ENCODE data around the gene APOBEC2. TPM values are rescaled to one million over a fixed set of nuclear protein-coding genes. Genes with fewer than 3 reads are reported as not detected.

Gene APOBEC2
- 31.3 TPM for total RNA-seq

DNA sequence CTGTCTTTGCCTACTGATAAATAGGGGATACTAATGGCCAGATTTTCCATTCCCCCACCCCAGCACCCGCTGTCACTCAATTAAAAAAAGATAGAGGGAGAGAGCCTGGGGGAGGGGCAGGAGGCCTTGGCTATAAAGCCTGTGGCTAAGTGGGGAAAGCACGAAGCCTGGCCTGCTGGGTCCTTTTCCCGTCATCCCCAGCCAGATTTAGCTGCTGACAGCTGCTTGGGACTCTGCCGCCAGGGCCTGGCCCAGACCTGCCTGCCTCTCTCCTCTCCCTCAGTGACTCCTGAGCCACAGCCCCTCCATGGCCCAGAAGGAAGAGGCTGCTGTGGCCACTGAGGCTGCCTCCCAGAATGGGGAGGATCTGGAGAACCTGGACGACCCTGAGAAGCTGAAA is at the start of gene APOBEC2:
Gene APOBEC2 (plus strand): TSS at position 162 of the 400 bp plus-strand sequence. CDS start 146 bp downstream, at position 308.

DNA sequence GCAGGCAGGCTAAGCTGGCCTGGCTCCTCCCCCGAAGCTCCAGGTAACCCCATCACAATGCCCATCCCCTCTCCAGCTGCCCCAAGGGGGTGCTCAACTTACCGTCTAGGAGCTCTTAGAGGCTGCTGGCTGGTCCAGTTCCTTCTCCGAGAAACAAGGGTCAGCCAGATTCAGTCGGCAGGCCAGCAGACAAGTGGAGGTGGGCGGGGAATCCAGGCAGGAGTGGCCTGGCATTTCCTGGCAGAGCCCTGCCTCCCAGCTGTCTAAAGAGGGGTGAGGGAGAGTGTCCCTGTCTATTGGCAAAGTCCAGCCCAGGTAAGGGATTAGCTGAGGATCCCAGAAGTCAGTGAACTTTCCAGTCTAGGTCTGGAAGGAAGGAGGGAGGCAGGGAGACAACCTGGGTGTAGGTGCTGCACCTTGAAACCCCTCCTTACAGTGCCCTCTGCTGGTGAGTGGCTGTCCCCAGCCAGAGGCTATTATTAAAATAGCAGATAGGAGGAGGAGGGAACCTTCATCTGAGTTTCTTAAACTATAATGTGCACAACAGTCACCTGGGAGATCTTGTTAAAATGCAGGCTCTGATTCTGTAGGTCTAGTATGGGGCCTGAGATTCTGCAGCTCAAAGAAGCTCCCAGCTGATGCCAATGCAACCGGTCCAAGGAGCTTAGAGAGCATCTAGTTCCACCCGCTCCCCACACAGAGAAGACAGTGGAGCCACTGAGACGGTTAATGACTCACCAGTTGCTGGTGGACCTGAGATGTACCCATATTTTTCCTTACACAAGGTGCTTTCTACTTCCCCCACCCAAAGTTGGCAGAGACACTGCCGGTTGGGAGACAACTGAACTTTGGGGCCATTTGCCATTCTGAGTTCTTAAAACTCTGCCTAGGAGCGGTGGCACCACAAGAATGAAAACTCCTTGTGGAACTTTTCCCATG is 13.7 kb upstream of the APOBEC2 start, which contains the start of gene UNC5CL:
Gene UNC5CL (minus strand): TSS at position 162 of the 939 bp plus-strand sequence. CDS start 4,147 bp downstream, outside the sequence.

DNA sequence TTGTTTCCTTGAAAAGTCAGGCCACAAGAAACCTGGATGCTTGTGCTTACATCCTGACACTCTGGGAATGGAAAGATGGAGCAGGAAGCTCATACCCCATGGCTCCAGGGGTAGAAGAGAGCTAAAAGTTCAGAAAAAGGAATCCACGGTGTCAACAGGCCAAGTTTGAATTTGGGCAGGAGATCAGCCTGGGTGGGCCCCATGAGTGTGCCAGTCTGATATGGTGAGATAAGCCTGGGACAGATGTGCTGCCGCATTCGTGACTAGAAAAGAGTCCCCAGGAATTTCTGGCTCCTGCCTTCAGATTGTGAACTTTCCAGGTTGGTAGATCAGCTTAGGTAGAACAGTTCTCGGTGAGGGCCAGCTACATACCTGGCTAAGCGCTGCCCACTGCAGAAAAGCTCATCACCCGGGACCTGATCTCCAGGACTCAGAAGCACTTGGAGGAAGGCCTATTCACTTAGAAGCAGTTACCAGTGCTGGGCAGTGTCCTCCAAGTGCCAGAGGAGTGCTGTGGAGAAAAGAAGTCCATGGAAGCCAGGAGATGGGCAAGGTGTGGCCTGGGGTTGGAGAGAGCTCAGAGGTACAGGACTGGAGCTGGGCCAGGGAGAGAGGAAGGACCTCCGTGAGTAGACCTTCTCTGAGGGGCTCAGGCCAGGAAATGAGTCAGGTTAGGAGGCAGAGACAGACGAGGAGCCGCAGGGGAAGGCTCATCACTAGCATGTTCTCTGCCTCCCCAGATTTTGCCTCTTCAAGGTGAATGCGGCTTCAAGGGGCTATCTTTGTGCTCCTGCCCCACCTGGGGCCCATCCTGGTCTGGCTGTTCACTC is 10.6 kb upstream of the APOBEC2 start, which contains the start of gene TSPO2:
Gene TSPO2 (plus strand): TSS at position 242 of the 830 bp plus-strand sequence. CDS start 519 bp downstream, at position 761.

DNA sequence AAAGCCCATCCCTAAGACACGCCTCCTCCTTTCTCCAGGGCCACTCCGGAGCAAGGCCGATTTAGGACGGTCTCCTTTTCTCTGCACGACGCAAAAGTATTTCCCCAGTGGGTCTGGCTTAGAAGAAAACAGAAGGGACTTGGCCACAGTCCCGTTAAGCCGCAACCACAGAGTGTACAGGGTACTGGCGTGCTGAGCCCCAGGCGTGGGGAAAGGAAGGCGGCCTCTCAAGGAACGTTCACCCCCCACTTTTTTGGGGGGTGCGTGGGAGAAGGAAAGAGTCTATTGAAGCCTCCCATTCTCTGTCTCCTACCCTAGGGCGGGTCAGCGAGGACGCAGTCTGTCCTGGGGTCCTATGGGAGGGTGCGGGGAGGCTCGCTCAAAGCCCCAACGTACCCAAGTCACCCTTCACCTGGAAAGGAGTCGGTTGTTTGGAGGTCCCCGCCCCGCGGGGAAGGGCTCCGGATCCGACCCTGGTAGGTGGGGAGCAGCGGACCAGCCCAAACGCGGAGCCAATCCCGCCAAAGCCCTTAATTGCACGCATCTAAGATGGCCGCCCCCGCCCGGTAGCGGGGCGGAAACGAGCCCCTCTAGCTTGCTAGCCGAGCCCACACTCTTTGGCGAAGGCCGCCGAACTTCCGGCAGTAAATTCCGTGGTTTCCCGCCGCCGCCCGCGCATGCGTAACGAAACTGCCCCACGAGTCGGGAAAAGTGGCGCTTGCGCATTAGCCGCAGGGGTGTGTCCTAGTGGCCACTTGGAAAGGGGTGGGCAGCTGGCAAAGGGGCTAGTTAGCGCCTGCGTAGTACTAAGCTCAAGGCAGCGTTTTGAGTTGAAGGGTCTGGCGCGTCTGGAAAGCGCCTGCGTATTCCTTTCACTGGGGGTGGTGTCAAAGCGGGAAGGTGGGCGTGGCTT is 19.2 kb downstream of the APOBEC2 start, which contains the start of gene OARD1:
Gene OARD1 (minus strand): TSS at position 434 of the 913 bp plus-strand sequence. CDS start 722 bp downstream, outside the sequence.

DNA sequence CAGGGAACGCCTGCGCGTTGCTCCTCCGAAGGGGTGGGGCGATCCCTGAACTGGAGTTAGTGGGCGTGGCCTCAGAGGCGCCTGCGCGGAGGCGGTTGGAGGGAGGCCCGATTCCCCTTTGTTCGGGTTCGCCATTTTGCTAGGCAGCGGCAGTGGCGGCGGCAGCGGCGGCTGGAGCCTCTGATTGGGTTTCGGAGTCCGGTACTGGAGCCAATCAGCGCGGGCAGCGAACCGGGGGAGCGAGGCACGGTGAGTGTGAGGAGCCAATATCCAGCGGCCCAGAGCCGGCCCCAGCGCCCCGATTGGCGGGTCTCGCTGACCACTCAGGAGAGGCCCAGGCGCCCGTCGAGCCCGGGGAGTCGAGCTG is 19.8 kb downstream of the APOBEC2 start, which contains the start of gene NFYA:
Gene NFYA (plus strand): TSS at position 139 of the 367 bp plus-strand sequence. CDS start 6,116 bp downstream, outside the sequence.

Other genes with a start within 250 kb of the APOBEC2 start
- 1.2 TPM for gene UNC5CL, start 14.0 kb upstream of the APOBEC2 start, total RNA-seq
- not detected for gene TSPO2, start 10.7 kb upstream of the APOBEC2 start, total RNA-seq
- gene OARD1, start 19.2 kb downstream of the APOBEC2 start, total RNA-seq: 36.7 TPM
- 59.0 TPM for gene NFYA, start 19.8 kb downstream of the APOBEC2 start, total RNA-seq
- gene TREML1, start 101.1 kb downstream of the APOBEC2 start, total RNA-seq: 0.55 TPM
- 0.38 TPM for gene TREM2, start 109.9 kb downstream of the APOBEC2 start, total RNA-seq
- gene TREML2, start 147.9 kb downstream of the APOBEC2 start, total RNA-seq: 0.27 TPM
- gene TREML4, start 175.1 kb downstream of the APOBEC2 start, total RNA-seq: not detected
- gene TREM1, start 233.5 kb downstream of the APOBEC2 start, total RNA-seq: 1.8 TPM

Data from camera-type eye (tissue), 1 donor.